HFFc6 (cell line): ENCODE data around the gene RBKS. TPM values are rescaled to one million over a fixed set of nuclear protein-coding genes. Genes with fewer than 3 reads are reported as not detected.

Experiments
- DNase-seq: peaks from one replicate; pipeline ENCODE4 v3.0.0-alpha.2; 2018
- H3K27ac Mint-ChIP-seq: 2 replicates; pipeline ENCODE4 v1.8.0; 2020; ENCODE audit warnings: mild to moderate bottlenecking, mixed read lengths
- H3K27me3 Mint-ChIP-seq: 2 replicates; pipeline ENCODE4 v1.8.0; 2021; ENCODE audit warnings: mild to moderate bottlenecking, moderate library complexity, mixed read lengths; ENCODE audit not compliant: insufficient read depth
- H3K36me3 Mint-ChIP-seq: 2 replicates; pipeline ENCODE4 v1.8.0; 2021; ENCODE audit warnings: low read depth, mixed read lengths
- H3K4me1 Mint-ChIP-seq: 2 replicates; pipeline ENCODE4 v1.8.0; 2020; ENCODE audit warnings: low read depth, mixed read lengths
- H3K4me3 Mint-ChIP-seq: 2 replicates; pipeline ENCODE4 v1.8.0; 2020; ENCODE audit warnings: mild to moderate bottlenecking, moderate library complexity, mixed read lengths
- H3K9me3 Mint-ChIP-seq: 2 replicates; pipeline ENCODE4 v1.8.0; 2020; ENCODE audit warnings: mild to moderate bottlenecking, mixed read lengths
- CTCF ChIP-seq: fragments of 200-600 bp; sonication (generic); IDR thresholded peaks from 2 replicates; pipeline ENCODE4 v1.5.0; 2021; ENCODE audit warnings: antibody characterized with exemption, mild to moderate bottlenecking
- total RNA-seq, 6 experiments: library from RNA; stranded (reverse); fragmentation: NEBNext Ultra II Directional; extraction: Animal tissue kit (Norgen Biotek cat#: 25700); gene quantifications; 2 replicates in 1 of 6; 3 replicates in 5 of 6; pipeline ENCODE4 v1.2.3, GENCODE V29; 2021

The RBKS gene
- total RNA-seq, 6 experiments from 2014 or later: 1.8 to 3.1 (median 2.7) TPM

GRCh38 chr2:27736031-27736889, 153.9 kb downstream of the RBKS start:
- TF ChIP-seq CTCF: no peak
- no peaks in the 10 kb centered on the region; the same call in 1 of the 2 replicates for H3K27me3 Mint-ChIP-seq
- H3K27ac Mint-ChIP-seq: no peak overlapping the region
- no peaks in the 10 kb centered on the region for H3K36me3 Mint-ChIP-seq
- no peak overlapping the region for H3K4me3 Mint-ChIP-seq
- no peak for DNase-seq
- no peaks in the 10 kb centered on the region for H3K9me3 Mint-ChIP-seq
- H3K4me1 Mint-ChIP-seq: peaks cover 37% of the 10 kb centered on the region

GRCh38 chr2:27735263-27735904, 154.8 kb downstream of the RBKS start:
- peaks cover 37% of the 10 kb centered on the region for H3K4me1 Mint-ChIP-seq
- no peaks in the 10 kb centered on the region for H3K9me3 Mint-ChIP-seq
- TF ChIP-seq CTCF: no peak
- H3K4me3 Mint-ChIP-seq: peak overlapping the region; percentile 77
- no peaks in the 10 kb centered on the region for H3K36me3 Mint-ChIP-seq
- H3K27ac Mint-ChIP-seq: peak overlapping the region; percentile 67
- DNase-seq: no peak
- H3K27me3 Mint-ChIP-seq: no peaks in the 10 kb centered on the region; the same call in 1 of the 2 replicates

GRCh38 chr2:27734305-27734704, 155.9 kb downstream of the RBKS start:
- Mint-ChIP-seq H3K36me3 (no peaks in the 10 kb centered on the region), H3K27me3 (no peaks in the 10 kb centered on the region; the same call in 1 of the 2 replicates), H3K4me1 (peaks cover 37% of the 10 kb centered on the region), H3K4me3 (no peak overlapping the region), H3K27ac (no peak overlapping the region), H3K9me3 (no peaks in the 10 kb centered on the region)
- DNase-seq: no peak
- no peak for TF ChIP-seq CTCF

Other genes starting within 250 kb of the RBKS start
- gene SUPT7L, start 226.8 kb downstream of the RBKS start, total RNA-seq: 10 to 100 TPM; 22.7 to 26.4 (median 24.2) TPM
- gene SLC4A1AP, start 226.5 kb downstream of the RBKS start, total RNA-seq: 10 to 100 TPM; 23.0 to 27.1 (median 24.5) TPM
- 100 to 1,000 TPM; 106 to 151 (median 128) TPM for gene MRPL33, start 118.7 kb downstream of the RBKS start, total RNA-seq
- gene BABAM2, start 342 bp upstream of the RBKS start, total RNA-seq: 10 to 100 TPM; 30.8 to 46.6 (median 41.2) TPM